ENCODE data around the gene AURKA.

GRCh38 chr20:56403465-56403864 lies 11.4 kb upstream of the AURKA start:
- TF ChIP-seq REST (IDR thresholded peaks at IDR 0.05; ENCODE audit: low read depth) (no peak), TAF1 (IDR thresholded peaks at IDR 0.05; ENCODE audit: low read depth) (no peak), RAD21 (IDR thresholded peaks at IDR 0.05; ENCODE audit: low read depth) (no peak), CREB1 (IDR thresholded peaks at IDR 0.05; ENCODE audit: low read depth) (no peak), CEBPB (IDR thresholded peaks at IDR 0.05) (no peak), MAX (IDR thresholded peaks at IDR 0.05) (no peak), EP300 (IDR thresholded peaks at IDR 0.05; ENCODE audit: borderline replicate concordance) (no peak), NFIC (IDR thresholded peaks at IDR 0.05) (no peak)

Measured in Ishikawa (cell line).